ENCODE results near the gene MAMSTR. TPM values are rescaled to one million over a fixed set of nuclear protein-coding genes. Genes with fewer than 3 reads are reported as not detected.

The MAMSTR gene
- total RNA-seq, 1 donor from 2014 or later, result 2.7 TPM

- no peak for TF ChIP-seq CTCF (IDR thresholded peaks at IDR 0.05; ENCODE audit: partially characterized antibody, unreplicated experiment)
- no peak for DNase-seq
Measured at GRCh38 chr19:48757741-48758144, 38.2 kb upstream of the MAMSTR start.

GRCh38 chr19:48757089-48757675 lies 37.7 kb upstream of the MAMSTR start:
- no peak for TF ChIP-seq CTCF (IDR thresholded peaks at IDR 0.05; ENCODE audit: partially characterized antibody, unreplicated experiment)
- Mint-ChIP-seq H3K36me3 (ENCODE audit: unreplicated experiment) (no peaks in the 10 kb centered on the region), H3K27ac (ENCODE audit: unreplicated experiment) (no peak overlapping the region), H3K4me1 (ENCODE audit: low read depth, unreplicated experiment) (peaks cover 7% of the 10 kb centered on the region), H3K4me3 (ENCODE audit: unreplicated experiment) (no peak overlapping the region), H3K9me3 (ENCODE audit: unreplicated experiment) (peaks cover 2% of the 10 kb centered on the region), H3K27me3 (ENCODE audit: unreplicated experiment) (peaks cover 10% of the 10 kb centered on the region)
- DNase-seq, result no peak

More at GRCh38 chr19:48757741-48758144, 38.2 kb upstream of the MAMSTR start:
- H3K9me3 Mint-ChIP-seq (ENCODE audit: unreplicated experiment), result peaks cover 2% of the 10 kb centered on the region
- no peak overlapping the region for H3K27ac Mint-ChIP-seq (ENCODE audit: unreplicated experiment)
- no peak overlapping the region for H3K4me3 Mint-ChIP-seq (ENCODE audit: unreplicated experiment)
- H3K4me1 Mint-ChIP-seq (ENCODE audit: low read depth, unreplicated experiment), result peaks cover 7% of the 10 kb centered on the region
- H3K27me3 Mint-ChIP-seq (ENCODE audit: unreplicated experiment), result peaks cover 12% of the 10 kb centered on the region
- no peaks in the 10 kb centered on the region for H3K36me3 Mint-ChIP-seq (ENCODE audit: unreplicated experiment)

- Mint-ChIP-seq H3K4me3 (ENCODE audit: unreplicated experiment) (no peak overlapping the region), H3K36me3 (ENCODE audit: unreplicated experiment) (no peaks in the 10 kb centered on the region), H3K9me3 (ENCODE audit: unreplicated experiment) (peaks cover 2% of the 10 kb centered on the region), H3K4me1 (ENCODE audit: low read depth, unreplicated experiment) (peaks cover 7% of the 10 kb centered on the region), H3K27me3 (ENCODE audit: unreplicated experiment) (peaks cover 12% of the 10 kb centered on the region), H3K27ac (ENCODE audit: unreplicated experiment) (no peak overlapping the region)
- DNase-seq, result no peak
- TF ChIP-seq CTCF (IDR thresholded peaks at IDR 0.05; ENCODE audit: partially characterized antibody, unreplicated experiment), result no peak
Measured at GRCh38 chr19:48756686-48757085, 37.2 kb upstream of the MAMSTR start.

- Mint-ChIP-seq H3K27ac (ENCODE audit: unreplicated experiment) (no peak overlapping the region), H3K9me3 (ENCODE audit: unreplicated experiment) (peaks cover 2% of the 10 kb centered on the region), H3K4me3 (ENCODE audit: unreplicated experiment) (no peak overlapping the region), H3K36me3 (ENCODE audit: unreplicated experiment) (no peaks in the 10 kb centered on the region), H3K4me1 (ENCODE audit: low read depth, unreplicated experiment) (peaks cover 7% of the 10 kb centered on the region), H3K27me3 (ENCODE audit: unreplicated experiment) (peaks cover 16% of the 10 kb centered on the region)
- no peak for TF ChIP-seq CTCF (IDR thresholded peaks at IDR 0.05; ENCODE audit: partially characterized antibody, unreplicated experiment)
- no peak for DNase-seq
Measured at GRCh38 chr19:48756212-48756611, 36.7 kb upstream of the MAMSTR start.

- DNase-seq, result no peak
- peaks cover 7% of the 10 kb centered on the region for H3K4me1 Mint-ChIP-seq (ENCODE audit: low read depth, unreplicated experiment)
- H3K27me3 Mint-ChIP-seq (ENCODE audit: unreplicated experiment), result peaks cover 18% of the 10 kb centered on the region
- no peak overlapping the region for H3K27ac Mint-ChIP-seq (ENCODE audit: unreplicated experiment)
- no peak for TF ChIP-seq CTCF (IDR thresholded peaks at IDR 0.05; ENCODE audit: partially characterized antibody, unreplicated experiment)
- no peak overlapping the region for H3K4me3 Mint-ChIP-seq (ENCODE audit: unreplicated experiment)
- H3K9me3 Mint-ChIP-seq (ENCODE audit: unreplicated experiment), result peaks cover 2% of the 10 kb centered on the region
- H3K36me3 Mint-ChIP-seq (ENCODE audit: unreplicated experiment), result no peaks in the 10 kb centered on the region
Measured at GRCh38 chr19:48755787-48756186, 36.3 kb upstream of the MAMSTR start.

Measured in glutamatergic neuron (in vitro differentiated cells).